Right renal pelvis (tissue), 4 donors: ENCODE results near the gene CBLN3. TPM values are rescaled to one million over a fixed set of nuclear protein-coding genes. Genes with fewer than 3 reads are reported as not detected.

Experiments used
- DNase-seq, 4 donors: peaks; one replicate each; pipeline ENCODE4 v3.0.0-alpha.2; 2013; ENCODE audit warnings: low read depth in 4 of 4, low spot score in 3 of 4, missing footprints in 1 of 4
- polyA plus RNA-seq, 4 donors: library from polyadenylated mRNA; unstranded; fragments of 120-200 nt; gene quantifications; one replicate each; pipeline ENCODE4 v1.2.1, GENCODE V29; 2013; ENCODE audit not compliant: insufficient read length in 4 of 4

Gene CBLN3
- polyA plus RNA-seq, 4 donors: 2.5 to 3.5 (median 3.2) TPM

- DNase-seq: no peak
Measured at GRCh38 chr14:24426912-24427536, 2.4 kb downstream of the CBLN3 start.

- no peak for DNase-seq
Measured at GRCh38 chr14:24426150-24426911, 3.1 kb downstream of the CBLN3 start.

- no peak for DNase-seq
Measured at GRCh38 chr14:24425704-24426103, 3.8 kb downstream of the CBLN3 start.

GRCh38 chr14:24422694-24423601 lies 6.5 kb downstream of the CBLN3 start:
- DNase-seq: no peak

GRCh38 chr14:24422261-24422660 lies 7.2 kb downstream of the CBLN3 start:
- no peak for DNase-seq

- DNase-seq: no peak
Measured at GRCh38 chr14:24418492-24418873, 11.0 kb downstream of the CBLN3 start.

GRCh38 chr14:24417832-24418491 lies 11.5 kb downstream of the CBLN3 start:
- DNase-seq: no peak

- DNase-seq: no peak
Measured at GRCh38 chr14:24416932-24417619, 12.4 kb downstream of the CBLN3 start.

- no peak for DNase-seq
Measured at GRCh38 chr14:24416254-24416931, 13.1 kb downstream of the CBLN3 start.

- no peak for DNase-seq
Measured at GRCh38 chr14:24415421-24416253, 13.8 kb downstream of the CBLN3 start.

- DNase-seq: no peak
Measured at GRCh38 chr14:24414732-24415420, 14.6 kb downstream of the CBLN3 start.

- DNase-seq: no peak
Measured at GRCh38 chr14:24414077-24414476, 15.4 kb downstream of the CBLN3 start.

GRCh38 chr14:24411443-24412389 lies 17.8 kb downstream of the CBLN3 start:
- no peak for DNase-seq

- no peak for DNase-seq
Measured at GRCh38 chr14:24409956-24410355, 19.5 kb downstream of the CBLN3 start.

GRCh38 chr14:24409192-24409591 lies 20.3 kb downstream of the CBLN3 start:
- DNase-seq: no peak

GRCh38 chr14:24408764-24409163 lies 20.7 kb downstream of the CBLN3 start:
- no peak for DNase-seq
